Stimulated activated CD8-positive, alpha-beta memory T cell treated with anti-CD3 and anti-CD28 coated beads, Interleukin-12 subunit alpha, Interleukin-12 subunit beta, amount 100 ng/mL, for 24 hours (primary cell): ENCODE data around the gene IBTK.
"Not testable (repeated sequence)": the region's sequence is repeated elsewhere in the genome, so short reads cannot be mapped to it uniquely, and the experiment has no call there.

ENCODE experiments used
- DNase-seq: peaks from one replicate; pipeline ENCODE4 v3.0.0-alpha.2; 2020; ENCODE audit errors: extremely low read depth

IBTK gene

DNA sequence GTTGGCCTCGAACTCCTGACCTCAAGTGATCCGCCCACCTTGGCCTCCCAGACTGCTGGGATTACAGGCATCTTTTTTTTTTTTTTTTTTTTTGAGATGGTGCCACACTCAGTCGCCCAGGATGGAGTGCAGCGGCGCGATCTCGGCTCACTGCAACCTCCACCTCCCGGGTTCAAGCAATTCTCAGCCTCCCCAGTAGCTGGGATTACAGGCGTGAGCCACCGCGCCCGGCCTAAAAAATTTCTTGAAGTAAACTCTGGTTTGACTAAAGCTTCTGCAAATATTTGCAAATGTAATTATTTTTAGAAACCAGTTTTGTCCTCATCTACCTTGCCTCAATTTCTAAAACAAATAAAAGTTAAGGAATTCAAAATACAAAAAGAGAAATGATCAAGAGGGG lies 1.2 kb downstream of the IBTK start:
- DNase-seq: no peak

DNA sequence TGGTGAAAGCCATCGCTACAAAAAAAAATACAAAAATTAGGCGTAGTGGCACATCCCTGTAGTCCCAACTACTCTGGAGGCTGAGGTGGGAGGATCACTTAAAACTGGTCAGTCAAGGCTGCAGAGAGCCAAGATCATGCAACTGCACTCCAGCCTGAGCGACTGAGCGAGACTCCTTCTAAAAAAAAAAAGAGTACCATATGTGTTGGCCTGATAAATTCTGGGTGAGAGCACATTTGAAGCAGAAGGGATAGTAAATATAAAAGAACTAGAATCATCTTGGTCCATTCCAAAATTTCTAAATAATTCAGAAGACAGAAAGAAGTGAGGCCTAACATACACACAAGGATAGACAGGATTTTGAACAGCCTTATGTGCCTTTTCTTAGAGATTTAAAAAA lies 2.2 kb downstream of the IBTK start:
- no peak for DNase-seq

DNA sequence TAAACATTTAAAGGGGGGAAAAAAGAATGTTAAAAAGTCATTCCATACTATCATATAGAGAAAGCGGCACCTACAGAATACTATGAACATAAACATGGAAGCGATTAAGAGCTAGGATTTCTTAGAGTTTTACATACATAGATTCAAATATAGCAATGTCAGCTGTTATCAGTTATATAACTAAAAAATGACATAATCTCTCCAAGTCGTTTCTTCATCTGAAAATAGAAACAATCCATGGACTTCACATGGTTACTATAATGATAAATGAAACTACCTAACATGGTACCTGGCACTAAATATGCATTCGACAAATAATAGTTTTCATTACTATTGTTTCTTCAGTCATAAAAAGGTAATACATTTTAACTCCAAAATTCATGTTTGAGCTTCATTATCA lies 3.7 kb downstream of the IBTK start:
- no peak for DNase-seq

DNA sequence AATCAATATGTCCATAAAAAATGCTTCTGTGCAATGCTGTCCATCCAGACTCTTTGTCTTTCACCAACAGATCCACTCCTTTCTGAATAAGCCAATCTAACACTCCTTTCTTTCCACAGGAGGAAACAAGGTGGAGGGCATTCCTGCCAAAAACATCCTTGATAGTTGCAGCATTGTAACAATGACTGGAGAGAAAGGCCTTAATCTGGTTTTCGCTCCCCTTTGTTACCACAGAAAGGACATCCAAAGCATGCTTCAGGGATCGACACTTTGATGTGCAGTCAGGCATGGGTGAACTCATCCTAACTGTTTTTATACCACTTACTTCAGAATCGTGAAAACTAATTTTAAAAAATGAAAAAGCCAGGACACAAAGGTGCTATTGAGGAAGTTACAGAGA lies 7.4 kb downstream of the IBTK start:
- no peak for DNase-seq

DNA sequence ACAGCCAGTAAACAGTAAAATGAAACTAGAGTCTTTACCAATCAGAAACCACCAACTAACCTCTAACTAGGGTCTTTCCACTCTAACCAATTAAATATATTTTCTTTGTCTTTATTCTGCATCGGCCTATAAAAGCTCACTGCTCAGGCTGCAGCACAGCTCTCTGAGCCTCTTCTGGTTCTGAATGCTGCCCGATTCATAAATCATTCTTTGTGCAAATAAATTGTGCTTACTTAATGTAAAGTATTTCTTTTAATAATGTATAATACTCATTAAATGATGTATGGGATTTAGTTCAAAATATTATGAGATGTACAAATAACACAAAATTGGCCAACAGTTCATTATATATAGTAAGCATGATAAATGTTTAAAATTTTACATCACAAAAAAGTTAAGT lies 7.9 kb downstream of the IBTK start:
- no peak for DNase-seq

DNA sequence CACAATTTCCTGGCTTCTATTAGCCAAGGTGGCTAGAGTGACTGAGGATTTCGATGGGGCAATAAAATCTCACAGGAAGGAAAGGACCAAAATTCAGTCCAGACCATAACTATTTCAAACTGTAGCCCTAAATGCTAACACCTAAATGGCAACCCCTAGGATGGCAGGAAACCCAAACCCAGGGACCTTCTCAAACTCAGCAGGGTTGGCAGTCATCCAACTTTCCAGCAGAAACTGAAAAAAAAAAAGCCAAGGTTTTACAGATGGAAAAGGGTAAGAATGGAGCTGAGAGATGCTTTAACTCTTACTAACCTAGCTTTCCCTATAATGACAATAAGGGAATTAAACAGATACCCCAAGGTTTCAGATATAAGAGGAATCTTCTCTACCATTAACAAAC lies 10.5 kb downstream of the IBTK start:
- no peak for DNase-seq

DNA sequence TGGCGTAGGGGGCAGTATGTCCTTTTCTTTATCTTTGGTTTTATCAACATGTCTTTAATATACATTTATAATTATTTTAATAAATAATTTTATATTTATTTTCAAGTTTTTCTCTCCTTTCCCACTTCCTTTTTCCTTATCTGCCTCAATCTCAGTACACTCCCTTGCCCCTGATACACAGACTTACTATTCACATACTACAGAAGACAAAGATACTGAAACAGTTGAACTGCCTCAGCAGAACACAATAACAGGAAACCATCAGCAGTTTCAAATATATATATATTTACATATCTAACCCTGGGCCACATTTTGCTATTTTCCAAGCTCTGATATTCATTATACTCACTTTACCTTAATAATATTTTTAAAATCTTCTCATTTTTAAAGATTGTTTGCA lies 19.8 kb downstream of the IBTK start:
- DNase-seq: no peak

DNA sequence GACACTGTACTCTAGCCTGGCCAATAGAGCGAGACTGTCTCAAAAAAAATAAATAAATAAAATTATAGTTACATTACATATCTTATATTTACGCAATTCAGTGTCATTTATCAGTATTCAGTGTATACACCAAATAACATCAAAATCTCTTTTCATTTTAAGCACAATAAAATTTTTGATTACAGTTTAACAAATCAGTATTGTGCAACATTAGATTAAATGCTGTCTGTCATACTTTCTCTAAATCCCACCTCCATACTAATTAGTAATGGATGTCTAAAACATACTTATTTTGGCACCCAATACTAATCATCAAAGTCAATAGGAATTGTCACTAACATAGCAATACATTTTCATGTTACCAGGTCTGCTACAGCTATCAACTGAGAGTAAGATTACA lies 27.4 kb downstream of the IBTK start:
- no peak for DNase-seq

DNA sequence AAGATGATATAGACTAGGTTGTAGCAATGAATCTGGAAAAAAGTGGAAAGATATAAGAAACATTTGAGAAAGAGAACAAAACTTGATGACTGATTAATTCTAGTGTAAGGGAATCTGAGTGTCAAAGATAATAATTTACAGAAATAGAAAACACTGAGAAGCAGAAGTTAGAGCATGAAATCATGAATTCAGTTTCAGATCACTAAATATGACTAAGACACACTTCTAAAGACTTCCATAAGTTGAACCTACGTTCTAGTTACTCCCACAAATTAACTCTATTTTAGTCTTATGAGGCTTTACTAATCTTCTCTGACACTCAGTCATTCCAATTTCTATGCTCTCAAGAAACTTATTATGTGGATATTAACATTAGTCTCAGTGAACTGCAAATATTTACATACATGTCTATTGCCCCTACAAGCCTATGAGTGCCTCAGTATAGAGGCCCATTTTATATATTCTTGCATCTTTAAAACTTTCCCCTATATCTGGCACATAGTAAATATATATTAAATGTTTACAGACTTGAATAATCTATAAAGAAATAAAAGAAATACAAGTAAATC lies 30.4 kb downstream of the IBTK start:
- DNase-seq: no peak

DNA sequence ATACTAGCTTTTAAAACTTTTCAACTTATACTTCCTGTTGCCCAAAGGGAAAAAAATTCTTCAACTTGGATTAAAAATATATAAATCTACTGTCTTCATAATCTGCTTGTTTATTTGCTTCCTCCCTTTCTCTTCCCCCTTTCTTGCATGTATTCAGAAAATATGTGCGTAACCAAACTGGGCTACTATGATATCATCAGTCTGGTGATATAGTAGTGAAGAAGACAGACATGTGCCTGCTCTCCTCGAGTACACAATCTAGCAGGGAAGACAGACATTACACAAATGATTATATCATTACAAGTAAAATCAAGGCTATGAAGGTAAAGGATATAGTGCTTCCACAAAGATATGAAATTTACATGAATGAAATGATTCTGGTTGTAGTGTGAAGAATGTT lies 31.0 kb downstream of the IBTK start:
- DNase-seq: no peak

DNA sequence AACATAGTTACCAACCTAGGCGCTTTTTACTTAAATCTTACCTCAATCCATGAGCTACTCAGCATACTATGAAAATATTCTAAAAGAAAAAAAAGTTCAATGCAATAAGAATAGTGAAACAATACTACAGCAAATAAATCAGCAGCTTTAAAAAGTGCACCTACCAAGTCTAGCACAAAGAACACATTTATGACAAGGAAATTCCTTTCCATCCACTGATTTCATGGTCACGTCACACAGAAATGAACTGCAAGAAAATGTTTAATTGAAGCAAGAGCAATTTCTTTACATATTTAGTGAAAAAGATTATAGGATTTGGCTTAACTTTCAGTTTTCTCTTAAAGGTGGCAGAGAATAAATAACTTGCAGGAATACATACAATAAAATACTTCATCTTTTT lies 36.2 kb downstream of the IBTK start:
- no peak for DNase-seq

DNA sequence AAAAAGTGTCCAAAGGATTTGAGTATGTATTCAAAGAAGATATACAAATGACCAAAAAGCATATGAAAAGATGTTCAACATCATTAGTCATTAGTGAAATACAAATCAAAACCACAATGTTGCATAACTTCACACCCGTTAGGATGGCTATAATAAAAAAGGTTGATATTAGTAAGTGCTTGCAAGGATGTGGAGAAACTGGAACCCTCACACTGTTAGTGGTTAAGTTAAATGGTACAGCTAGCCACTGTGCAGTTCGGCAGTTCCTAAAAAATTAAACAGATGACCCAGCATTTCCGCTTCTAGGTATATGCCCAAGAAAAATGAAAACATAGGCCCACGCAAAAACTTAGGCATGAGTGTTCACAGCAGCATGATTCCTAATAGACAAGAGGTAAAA lies 38.6 kb downstream of the IBTK start:
- DNase-seq: no peak

DNA sequence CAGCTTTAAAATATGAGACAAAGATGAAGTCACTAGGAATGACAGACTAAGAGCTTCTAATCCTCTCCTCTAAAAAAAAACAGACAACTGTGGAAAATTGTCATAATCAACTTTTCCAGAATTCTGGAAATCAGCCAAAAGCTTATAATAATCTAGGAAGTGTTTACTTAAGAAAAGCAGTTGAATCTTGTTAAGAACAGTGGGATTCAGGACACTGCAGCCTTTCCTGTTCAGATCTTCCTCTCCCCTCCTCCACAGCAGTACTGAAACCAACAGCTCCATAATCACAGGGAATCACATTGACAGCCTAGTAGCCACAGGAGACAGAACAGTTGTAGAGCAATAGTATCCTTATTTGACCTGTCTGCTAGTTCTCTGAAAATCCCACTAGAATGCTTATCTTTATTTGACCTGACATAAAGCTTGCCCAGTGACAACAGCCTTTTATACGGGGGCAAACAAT lies 41.6 kb downstream of the IBTK start:
- no peak for DNase-seq

DNA sequence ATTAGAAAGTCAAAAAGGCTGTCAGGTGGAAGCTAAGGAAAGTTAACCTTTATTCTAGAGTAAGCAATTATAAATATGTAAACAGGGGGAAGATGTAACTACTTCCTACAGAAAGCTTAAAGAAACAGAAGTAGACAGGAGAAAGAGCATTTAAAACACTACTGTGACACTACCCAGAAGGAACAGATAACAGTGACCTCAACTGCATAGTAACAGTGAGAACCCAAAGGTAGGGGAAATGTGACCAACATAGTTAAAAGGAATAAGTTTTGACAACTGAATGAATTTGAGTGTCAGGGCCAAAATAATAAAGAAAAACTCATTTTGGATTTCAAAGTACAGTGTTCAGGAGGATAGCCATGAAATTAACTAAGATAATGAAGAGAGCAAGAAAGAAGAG lies 43.5 kb downstream of the IBTK start:
- DNase-seq: no peak

DNA sequence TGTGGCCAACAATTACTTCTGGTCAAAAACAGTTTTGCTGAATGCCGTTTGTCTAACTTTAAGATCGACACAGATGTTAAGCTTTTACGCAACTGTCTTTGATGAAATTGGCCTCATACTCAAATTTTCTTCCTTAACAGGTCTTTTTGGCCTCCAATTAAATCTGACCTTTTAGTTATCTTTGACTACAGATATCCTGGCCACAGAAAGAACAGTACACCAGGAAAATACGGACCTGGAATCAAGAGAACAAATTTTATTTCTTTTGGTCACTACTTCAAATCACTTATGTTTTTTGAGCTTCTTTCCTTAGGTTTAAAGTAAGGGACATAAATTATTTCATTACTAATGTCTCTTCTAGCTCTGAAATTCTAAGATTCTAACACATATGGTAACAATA lies 49.8 kb downstream of the IBTK start:
- no peak for DNase-seq

DNA sequence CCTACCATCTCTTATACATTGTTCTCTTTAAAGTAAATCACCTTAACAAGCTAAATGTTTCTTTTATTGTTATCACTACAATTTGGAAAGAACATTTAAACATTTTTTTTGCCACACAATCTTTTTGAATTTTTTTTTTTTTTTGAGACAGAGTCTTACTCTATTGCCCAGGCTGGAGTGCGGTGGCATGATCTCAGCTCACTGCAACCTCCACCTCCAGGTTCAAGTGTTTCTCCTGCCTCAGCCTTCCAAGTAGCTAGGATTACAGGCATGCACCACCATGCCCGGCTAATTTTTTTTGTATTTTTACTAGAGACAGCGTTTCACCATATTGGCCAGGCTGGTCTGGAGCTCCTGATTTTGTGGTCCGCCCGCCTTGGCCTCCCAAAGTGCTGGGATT lies 50.3 kb downstream of the IBTK start:
- DNase-seq: not testable (repeated sequence)

DNA sequence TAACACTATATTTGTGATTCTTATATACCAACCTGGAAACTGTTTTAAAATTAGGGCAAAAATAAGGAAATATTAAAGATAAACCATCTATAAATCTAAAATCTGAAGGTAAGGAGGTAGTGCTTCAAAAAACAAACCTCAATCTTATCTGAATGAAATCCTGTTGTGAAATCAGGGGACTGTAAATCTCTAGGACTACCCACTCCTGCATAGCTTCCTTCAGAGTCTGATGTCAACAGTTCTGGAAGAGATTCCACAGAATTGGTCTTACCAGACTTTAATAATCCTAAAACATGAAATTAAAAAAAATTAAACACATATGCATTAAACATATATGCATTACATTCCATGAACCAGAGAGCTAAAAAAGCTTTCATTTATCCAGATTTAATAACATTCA lies 51.4 kb downstream of the IBTK start:
- DNase-seq: no peak

DNA sequence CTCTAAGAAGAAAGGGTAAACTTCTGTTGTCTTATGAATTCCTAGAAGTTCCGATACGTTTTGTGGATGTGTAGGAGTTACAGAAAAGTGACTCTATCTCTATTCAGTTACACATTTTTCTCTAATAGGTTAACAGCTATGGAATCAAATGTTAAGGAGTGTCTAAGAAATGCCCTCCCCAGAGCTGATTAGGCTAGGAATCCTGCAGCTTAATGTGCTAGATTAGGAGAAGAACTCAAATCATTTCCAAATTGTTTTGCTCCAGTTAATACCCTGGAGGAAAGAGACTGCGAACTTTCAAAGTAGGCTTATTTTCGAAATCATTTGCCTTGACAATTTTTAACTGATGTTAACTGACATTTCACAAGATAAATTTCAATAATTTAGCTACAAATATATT lies 51.9 kb downstream of the IBTK start:
- DNase-seq: no peak

DNA sequence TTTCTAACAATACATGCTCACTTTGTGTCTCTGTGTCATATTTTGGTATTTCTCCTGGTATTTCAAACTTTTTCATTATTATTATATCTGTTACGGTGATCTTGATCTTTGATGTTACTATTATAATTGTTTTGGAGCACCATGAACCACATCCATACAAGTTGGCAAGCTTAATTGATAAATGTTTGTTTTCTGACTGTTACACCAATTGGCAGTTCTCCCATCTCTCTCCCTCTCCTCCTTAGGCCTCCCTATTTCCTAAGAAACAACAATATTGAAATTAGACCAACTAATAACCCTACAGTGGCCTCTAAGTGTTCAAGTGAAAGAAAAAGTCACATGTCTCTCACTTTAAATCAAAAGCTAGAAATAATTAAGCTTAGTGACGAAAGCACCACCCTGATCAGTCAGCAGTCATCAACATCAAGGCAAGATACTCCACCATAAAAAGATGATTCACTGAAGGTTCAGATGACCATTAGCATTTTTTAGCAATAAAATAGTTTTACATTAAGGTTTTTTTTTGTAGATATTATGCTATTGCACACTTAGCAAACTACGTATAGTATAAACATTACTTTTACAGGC lies 61.5 kb downstream of the IBTK start:
- no peak for DNase-seq

DNA sequence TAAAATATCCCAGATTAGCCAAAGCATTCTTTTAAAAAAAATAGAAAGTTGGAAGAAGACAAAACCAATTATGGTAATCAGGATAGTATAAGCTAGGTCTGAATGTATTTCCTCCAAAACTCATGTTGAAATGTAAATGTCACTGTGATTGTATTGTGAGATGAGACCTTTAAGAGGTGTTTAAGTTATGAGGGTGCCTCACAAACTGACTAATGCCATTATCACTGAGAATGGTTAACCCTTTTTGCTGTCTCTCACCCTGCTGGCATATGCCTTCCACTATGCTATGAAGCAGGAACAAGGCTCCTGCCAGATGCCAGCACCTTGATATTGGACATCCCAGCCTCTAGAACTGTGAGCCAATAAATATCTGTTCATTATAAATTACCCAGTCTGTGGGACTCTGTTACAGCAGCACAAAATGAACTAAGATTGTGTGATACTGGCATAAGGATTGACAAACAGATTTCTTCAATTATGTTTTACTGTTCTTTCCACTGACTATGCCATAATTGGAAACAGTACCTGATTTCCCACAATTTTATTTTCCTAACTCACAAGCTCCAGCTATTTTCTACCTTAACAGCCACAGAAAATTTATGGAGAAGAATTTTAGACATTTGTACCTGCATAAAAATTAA lies 63.8 kb downstream of the IBTK start:
- no peak for DNase-seq

DNA sequence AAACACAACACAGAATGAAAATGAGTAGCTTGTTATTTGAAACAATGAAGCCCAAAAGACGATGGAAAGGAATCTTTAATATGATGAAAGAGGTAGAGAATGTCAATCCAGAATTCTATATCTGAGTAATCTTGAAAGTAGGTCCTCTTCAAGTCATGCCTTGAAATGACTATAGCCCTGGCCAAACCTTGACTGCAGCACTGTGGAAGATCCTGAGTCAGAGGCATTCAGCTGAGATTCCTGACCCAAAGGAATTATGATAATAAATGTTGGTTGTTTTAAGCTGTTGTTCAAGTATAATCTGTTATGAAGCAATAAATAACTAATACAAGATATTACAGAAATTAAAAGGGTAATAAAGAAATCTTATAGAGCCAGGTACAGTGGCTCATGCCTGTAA lies 64.8 kb downstream of the IBTK start:
- DNase-seq: no peak

DNA sequence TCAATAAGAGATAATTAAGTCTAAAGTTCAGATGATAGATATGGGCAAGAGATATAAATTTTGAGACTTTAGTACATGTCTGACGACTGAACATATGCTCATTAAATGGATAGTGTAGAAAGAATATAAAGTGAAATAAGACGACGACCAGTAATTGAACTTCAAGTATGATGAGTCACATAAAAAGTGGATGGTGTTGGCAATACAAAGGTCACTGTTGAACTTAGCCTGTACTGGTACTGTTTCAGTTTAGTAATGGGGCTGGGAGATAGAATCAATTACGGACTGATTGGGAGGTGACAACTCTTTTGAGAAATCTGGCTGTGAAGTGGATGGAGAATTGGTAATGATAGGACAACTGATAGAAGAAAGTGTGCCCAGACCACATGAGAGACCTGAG lies 68.1 kb downstream of the IBTK start:
- DNase-seq: no peak

DNA sequence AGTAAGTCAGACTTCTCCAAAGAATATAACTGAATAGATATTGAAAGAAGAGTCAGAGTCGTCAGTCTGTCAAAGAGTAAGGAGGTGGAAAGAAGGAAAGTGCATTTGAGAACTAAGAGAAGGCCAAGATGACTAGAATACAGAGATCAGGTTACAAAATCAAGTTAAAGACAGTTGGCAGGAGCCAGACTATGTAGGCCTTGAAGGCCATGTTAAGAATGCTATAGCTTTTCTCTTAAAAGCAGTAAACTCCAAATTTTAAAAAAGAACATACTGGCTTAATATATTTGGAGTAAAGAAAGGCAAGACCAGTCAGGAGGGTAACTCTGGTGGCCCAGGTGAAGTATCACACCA lies 68.8 kb downstream of the IBTK start:
- DNase-seq: no peak
